ENCODE data around the gene UBA5. TPM values are rescaled to one million over a fixed set of nuclear protein-coding genes. Genes with fewer than 3 reads are reported as not detected.
"Not testable (repeated sequence)": the region's sequence is repeated elsewhere in the genome, so short reads cannot be mapped to it uniquely, and the experiment has no call there.

The UBA5 gene
- total RNA-seq, 6 donors from 2014 or later, result 29.4 to 69.1 (median 41.1) TPM

GRCh38 chr3:132638706-132639105 lies 21.4 kb upstream of the UBA5 start:
- H3K27me3 ChIP-seq, result no peaks in the 10 kb centered on the region
- TF ChIP-seq POLR2A (IDR thresholded peaks at IDR 0.05) (no peak), POLR2AphosphoS5 (IDR thresholded peaks at IDR 0.05) (no peak), EP300 (IDR thresholded peaks at IDR 0.05) (no peak), CTCF (IDR thresholded peaks at IDR 0.05) (no peak)
- H3K9me3 ChIP-seq, result no peaks in the 10 kb centered on the region
- H3K27ac ChIP-seq, result no peak overlapping the region
- no peak for ATAC-seq (ENCODE audit: low FRiP score in 2 of 2)
- H3K4me1 ChIP-seq, result no peaks in the 10 kb centered on the region
- no peak overlapping the region for H3K4me3 ChIP-seq
- no peak for DNase-seq
- peaks cover 0 to 22% (median 3%) of the 10 kb centered on the region in 4 donors for H3K36me3 ChIP-seq

GRCh38 chr3:132641427-132641826 lies 18.7 kb upstream of the UBA5 start:
- not testable (repeated sequence) for H3K27ac ChIP-seq; H3K4me3 ChIP-seq; ATAC-seq (ENCODE audit: low FRiP score in 2 of 2); DNase-seq; H3K9me3 ChIP-seq; H3K27me3 ChIP-seq; H3K4me1 ChIP-seq
- WGBS, 2 donors, result 76 to 89% methylated on average over 2 of the region's 2 CpGs
- H3K36me3 ChIP-seq, result peaks cover 0 to 17% (median 3%) of the 10 kb centered on the region in 4 donors

GRCh38 chr3:132641837-132642538 lies 18.1 kb upstream of the UBA5 start:
- no peak for TF ChIP-seq POLR2AphosphoS5 (IDR thresholded peaks at IDR 0.05)
- no peak for TF ChIP-seq EP300 (IDR thresholded peaks at IDR 0.05)
- no peak for TF ChIP-seq POLR2A (IDR thresholded peaks at IDR 0.05)
- peak; percentile 63 to 79 (median 70) for TF ChIP-seq CTCF (IDR thresholded peaks at IDR 0.05)
- WGBS, 2 donors, result 74 to 79% methylated on average over 5 of the region's 5 CpGs
- Histone ChIP-seq H3K27ac (no peak overlapping the region), H3K9me3 (no peaks in the 10 kb centered on the region), H3K4me1 (peaks cover 0 to 5% (median 0%) of the 10 kb centered on the region in 4 donors), H3K36me3 (peaks cover 0 to 17% (median 3%) of the 10 kb centered on the region in 4 donors), H3K4me3 (no peak overlapping the region), H3K27me3 (no peaks in the 10 kb centered on the region)
- DNase-seq, result no peak
- peak in 1 of 2 donors; percentile 82 for ATAC-seq (ENCODE audit: low FRiP score in 2 of 2)

- Histone ChIP-seq H3K36me3 (peaks cover 0 to 17% (median 3%) of the 10 kb centered on the region in 4 donors), H3K4me3 (no peak overlapping the region), H3K27ac (no peak overlapping the region), H3K9me3 (no peaks in the 10 kb centered on the region), H3K4me1 (peaks cover 0 to 5% (median 0%) of the 10 kb centered on the region in 4 donors), H3K27me3 (no peaks in the 10 kb centered on the region)
- DNase-seq, result no peak
- ATAC-seq (ENCODE audit: low FRiP score in 2 of 2), result no peak
- 64 to 66% methylated on average over 2 of the region's 2 CpGs for WGBS, 2 donors
- TF ChIP-seq POLR2AphosphoS5 (IDR thresholded peaks at IDR 0.05), result no peak
- no peak for TF ChIP-seq EP300 (IDR thresholded peaks at IDR 0.05)
- peak in 3 of 6 experiments; percentile 2 to 24 (median 6) for TF ChIP-seq CTCF (IDR thresholded peaks at IDR 0.05)
- no peak for TF ChIP-seq POLR2A (IDR thresholded peaks at IDR 0.05)
These were observed 17.6 kb upstream of the UBA5 start for GRCh38 chr3:132642539-132642847.

- Histone ChIP-seq H3K9me3 (no peaks in the 10 kb centered on the region), H3K4me3 (no peak overlapping the region), H3K27ac (no peak overlapping the region), H3K27me3 (no peaks in the 10 kb centered on the region), H3K36me3 (peaks cover 0 to 13% (median 3%) of the 10 kb centered on the region in 4 donors), H3K4me1 (peaks cover 0 to 5% (median 0%) of the 10 kb centered on the region in 4 donors)
- TF ChIP-seq POLR2AphosphoS5 (IDR thresholded peaks at IDR 0.05), result no peak
- TF ChIP-seq CTCF (IDR thresholded peaks at IDR 0.05), result no peak
- TF ChIP-seq POLR2A (IDR thresholded peaks at IDR 0.05), result no peak
- no peak for TF ChIP-seq EP300 (IDR thresholded peaks at IDR 0.05)
- WGBS, 2 donors, result 60 to 61% methylated on average over 2 of the region's 2 CpGs
- peak in 1 of 2 donors; percentile 46 for ATAC-seq (ENCODE audit: low FRiP score in 2 of 2)
- peak in 1 of 2 donors; percentile 24 for DNase-seq
These were observed 16.8 kb upstream of the UBA5 start for GRCh38 chr3:132643366-132643765.

Data from upper lobe of left lung (tissue), 6 donors.